ENCODE data around the gene IFNL4. TPM values are rescaled to one million over a fixed set of nuclear protein-coding genes. Genes with fewer than 3 reads are reported as not detected.
"Not testable (repeated sequence)": the region's sequence is repeated elsewhere in the genome, so short reads cannot be mapped to it uniquely, and the experiment has no call there.

IFNL4 gene
- total RNA-seq, 4 donors from 2014 or later, result not detected

DNA sequence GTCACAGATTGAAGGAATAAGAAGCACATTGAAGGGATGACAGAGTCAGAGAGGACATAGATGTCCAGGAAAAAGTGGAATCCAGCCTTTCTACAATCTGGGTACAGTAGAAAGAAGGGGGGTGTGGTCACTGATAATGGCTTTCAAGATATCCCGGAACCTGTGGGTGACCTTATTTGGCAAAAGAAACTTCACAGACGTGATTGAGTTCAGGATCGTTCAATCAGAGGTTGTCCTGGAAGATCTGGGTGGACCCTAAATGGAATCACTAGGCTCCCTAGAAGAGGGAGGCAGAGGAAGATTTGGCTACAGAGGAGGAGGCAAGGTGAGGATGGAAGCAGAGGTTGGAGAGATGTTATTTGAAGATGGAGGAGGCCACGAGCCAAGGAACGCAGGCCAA lies 31.6 kb downstream of the IFNL4 start:
- intact Hi-C loops (cut with DNase I), result no loop called here
- Histone ChIP-seq H3K4me3 (no peak overlapping the region), H3K9me3 (no peaks in the 10 kb centered on the region), H3K36me3 (no peaks in the 10 kb centered on the region), H3K27ac (no peak overlapping the region), H3K27me3 (peaks cover 0 to 53% (median 2%) of the 10 kb centered on the region in 4 donors), H3K4me1 (no peaks in the 10 kb centered on the region)
- WGBS, 2 donors, result 79 to 83% methylated on average over 5 of the region's 5 CpGs
- no peak for DNase-seq
- TF ChIP-seq POLR2A (IDR thresholded peaks at IDR 0.05) (no peak), CTCF (IDR thresholded peaks at IDR 0.05) (no peak)

GRCh38 chr19:39215323-39215722 lies 33.3 kb downstream of the IFNL4 start:
- H3K27me3 ChIP-seq, result peaks cover 0 to 38% (median 2%) of the 10 kb centered on the region in 4 donors
- DNase-seq; H3K4me1 ChIP-seq; intact Hi-C loops (cut with DNase I); H3K36me3 ChIP-seq; H3K27ac ChIP-seq; H3K4me3 ChIP-seq; H3K9me3 ChIP-seq: not testable (repeated sequence)
- 68 to 75% methylated on average over 3 of the region's 3 CpGs for WGBS, 2 donors

- WGBS, 2 donors, result 15 to 33% methylated on average over 5 to 8 of the region's 8 CpGs
- intact Hi-C loops (cut with DNase I), result no loop called here
- Histone ChIP-seq H3K4me3 (no peak overlapping the region), H3K27me3 (peaks cover 0 to 27% (median 2%) of the 10 kb centered on the region in 4 donors), H3K36me3 (no peaks in the 10 kb centered on the region), H3K27ac (no peak overlapping the region), H3K9me3 (no peaks in the 10 kb centered on the region), H3K4me1 (no peaks in the 10 kb centered on the region)
- no peak for DNase-seq
- no peak for TF ChIP-seq POLR2A (IDR thresholded peaks at IDR 0.05)
- peak in 1 of 6 experiments; percentile 44 for TF ChIP-seq CTCF (IDR thresholded peaks at IDR 0.05)
Measured at GRCh38 chr19:39212375-39212742, 36.3 kb downstream of the IFNL4 start.

DNA sequence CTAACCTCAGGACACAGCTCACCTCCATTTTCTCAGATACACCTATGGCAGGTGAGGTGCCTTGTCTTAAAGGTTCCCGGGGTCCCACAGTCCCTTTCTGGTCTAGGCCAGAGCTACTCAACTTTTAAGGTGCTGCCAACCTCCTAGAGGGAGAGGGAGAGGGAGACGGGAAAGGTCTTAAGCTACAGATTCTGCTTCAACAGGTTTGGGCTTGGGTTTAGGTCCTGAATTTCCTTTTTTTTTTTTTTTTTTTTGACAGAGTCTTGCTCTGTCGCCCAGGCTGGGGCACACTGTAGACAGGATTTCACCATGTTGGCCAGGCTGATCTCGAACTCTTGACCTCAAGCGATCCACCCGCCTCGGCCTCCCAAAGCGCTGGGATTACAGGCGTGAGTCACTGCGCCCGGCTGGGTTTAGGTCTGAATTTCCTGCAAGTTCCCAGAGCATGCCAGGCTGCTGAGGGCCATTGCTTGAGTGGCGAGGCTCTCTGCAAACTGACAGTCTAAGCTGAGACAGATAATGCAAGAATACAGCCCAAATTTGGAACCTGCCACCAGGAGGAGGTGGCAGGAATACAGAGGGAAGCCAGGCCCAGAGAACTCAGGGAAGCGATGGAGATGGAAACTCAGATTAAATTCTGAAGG lies 36.8 kb downstream of the IFNL4 start:
- no peak for DNase-seq
- no peak overlapping the region for H3K27ac ChIP-seq
- intact Hi-C loops (cut with DNase I), result no loop called here
- peaks cover 0 to 32% (median 2%) of the 10 kb centered on the region in 4 donors for H3K27me3 ChIP-seq
- H3K36me3 ChIP-seq, result no peaks in the 10 kb centered on the region
- TF ChIP-seq CTCF (IDR thresholded peaks at IDR 0.05) (no peak), POLR2A (IDR thresholded peaks at IDR 0.05) (no peak)
- 53 to 63% methylated on average over 3 to 8 of the region's 13 CpGs for WGBS, 2 donors
- no peaks in the 10 kb centered on the region for H3K9me3 ChIP-seq
- H3K4me1 ChIP-seq, result no peaks in the 10 kb centered on the region
- H3K4me3 ChIP-seq, result no peak overlapping the region

GRCh38 chr19:39209196-39209595 lies 39.5 kb downstream of the IFNL4 start:
- DNase-seq, result no peak
- H3K9me3 ChIP-seq, result no peaks in the 10 kb centered on the region
- H3K36me3 ChIP-seq, result no peaks in the 10 kb centered on the region
- WGBS, 2 donors, result 62 to 75% methylated on average over 6 to 7 of the region's 7 CpGs
- intact Hi-C loops (cut with DNase I), result no loop called here
- no peak overlapping the region for H3K27ac ChIP-seq
- H3K4me1 ChIP-seq, result no peaks in the 10 kb centered on the region
- no peak overlapping the region for H3K4me3 ChIP-seq
- peaks cover 0 to 28% (median under 1%) of the 10 kb centered on the region in 4 donors for H3K27me3 ChIP-seq
- no peak for TF ChIP-seq POLR2A (IDR thresholded peaks at IDR 0.05)
- no peak for TF ChIP-seq CTCF (IDR thresholded peaks at IDR 0.05)
